Cerebellar nuclear complex (tissue), 1 donor: ENCODE results near the gene NPC2.

Source experiments
- DNase-seq, 2 experiments: peaks; one replicate each; lab custom pipeline; 2025; lab: John Stamatoyannopoulos, UW

NPC2 gene

DNA sequence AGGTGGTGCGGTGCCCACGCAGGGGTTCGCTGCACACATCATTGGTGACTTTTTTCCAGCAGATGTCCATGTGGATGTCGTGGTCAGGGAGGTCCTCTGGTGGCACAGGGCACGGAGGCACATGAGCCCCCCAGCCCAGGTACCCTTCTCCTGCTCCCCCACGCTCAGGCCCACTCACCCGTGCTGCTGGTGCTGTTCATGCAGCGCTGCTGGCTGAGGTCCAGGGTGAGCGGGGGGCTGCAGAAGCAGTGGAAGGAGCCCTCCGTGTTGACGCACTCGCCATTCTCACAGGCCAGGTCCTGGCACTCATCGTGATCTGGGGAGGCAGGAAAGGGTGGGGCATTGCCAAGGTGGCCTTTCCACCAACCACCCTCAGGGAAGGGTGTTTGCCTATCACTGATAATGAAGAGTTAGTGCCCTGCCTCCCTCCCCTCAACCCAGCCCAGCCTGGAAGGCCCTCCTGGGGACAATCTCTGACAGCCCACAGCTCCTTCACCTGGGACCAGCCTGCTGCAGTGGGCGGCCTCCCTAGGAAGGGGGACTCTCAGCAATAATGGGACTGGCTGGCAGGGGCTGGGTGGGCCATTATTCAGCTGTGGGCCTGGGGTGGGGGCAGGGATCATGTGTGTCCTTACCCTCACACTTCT lies 10.3 kb upstream of the NPC2 start:
- DNase-seq, result no peak

DNA sequence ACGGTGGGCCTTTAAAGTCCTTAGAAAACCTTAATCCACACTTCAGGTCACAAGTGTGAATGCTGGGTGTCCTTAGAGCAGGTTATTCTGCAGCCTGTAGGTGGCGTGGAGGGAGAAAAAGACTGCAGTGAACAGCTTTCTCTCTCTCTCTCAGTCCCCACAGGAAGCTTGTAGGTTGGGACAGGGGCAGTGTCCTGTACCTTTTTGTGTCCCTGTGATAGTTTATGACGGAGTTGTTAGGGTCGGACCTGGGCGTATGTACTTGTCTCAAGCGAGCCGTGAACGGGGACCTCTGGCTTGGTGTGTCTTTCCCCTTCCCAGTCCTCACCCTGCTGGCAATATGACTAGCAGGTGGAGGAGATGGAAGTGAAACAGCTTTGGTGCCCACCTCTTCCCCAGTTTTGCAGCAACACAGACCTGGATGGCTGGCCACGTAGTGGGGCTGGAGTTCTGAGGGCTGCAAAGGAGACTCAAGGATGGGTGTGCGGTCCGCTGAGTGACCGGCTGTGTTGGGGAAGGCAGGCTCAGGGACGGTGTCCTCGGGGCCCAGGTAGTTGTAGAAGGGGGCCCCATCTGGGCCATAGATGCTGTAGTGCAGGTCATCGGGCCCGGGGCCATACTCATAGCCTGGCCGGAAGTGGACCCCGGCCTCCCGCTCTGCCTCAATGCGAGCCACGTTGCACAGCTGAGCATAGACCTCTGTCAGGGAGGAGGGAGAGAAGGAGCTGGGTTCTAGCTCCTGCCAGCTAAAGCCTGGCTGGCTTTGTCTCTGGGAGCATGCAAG lies 9.3 kb upstream of the NPC2 start:
- DNase-seq, result no peak

- no peak for DNase-seq
Observed at GRCh38 chr14:74501691-74502090, 8.6 kb upstream of the NPC2 start.

GRCh38 chr14:74501135-74501614 lies 8.1 kb upstream of the NPC2 start:
- DNase-seq, result no peak

GRCh38 chr14:74500417-74501134 lies 7.5 kb upstream of the NPC2 start:
- no peak for DNase-seq

DNA sequence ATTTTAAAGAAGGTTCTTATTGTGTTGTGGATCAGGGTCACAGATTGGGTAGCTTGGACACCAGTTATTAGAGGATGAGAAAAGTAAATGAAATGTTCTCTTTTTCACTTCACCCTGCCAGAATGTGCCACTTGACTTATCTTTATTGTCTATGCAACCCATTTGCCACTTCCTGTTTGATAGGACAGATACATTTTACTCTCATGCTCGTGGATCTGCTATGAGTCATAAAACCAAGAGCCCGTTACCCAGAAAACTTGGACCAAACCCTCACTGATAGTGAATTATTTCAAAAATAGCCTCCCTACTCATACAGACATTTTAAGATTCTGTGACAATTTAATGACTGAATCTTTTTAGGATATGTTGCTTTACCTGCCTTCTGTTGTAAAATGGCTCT lies 2.3 kb upstream of the NPC2 start:
- no peak for DNase-seq

DNA sequence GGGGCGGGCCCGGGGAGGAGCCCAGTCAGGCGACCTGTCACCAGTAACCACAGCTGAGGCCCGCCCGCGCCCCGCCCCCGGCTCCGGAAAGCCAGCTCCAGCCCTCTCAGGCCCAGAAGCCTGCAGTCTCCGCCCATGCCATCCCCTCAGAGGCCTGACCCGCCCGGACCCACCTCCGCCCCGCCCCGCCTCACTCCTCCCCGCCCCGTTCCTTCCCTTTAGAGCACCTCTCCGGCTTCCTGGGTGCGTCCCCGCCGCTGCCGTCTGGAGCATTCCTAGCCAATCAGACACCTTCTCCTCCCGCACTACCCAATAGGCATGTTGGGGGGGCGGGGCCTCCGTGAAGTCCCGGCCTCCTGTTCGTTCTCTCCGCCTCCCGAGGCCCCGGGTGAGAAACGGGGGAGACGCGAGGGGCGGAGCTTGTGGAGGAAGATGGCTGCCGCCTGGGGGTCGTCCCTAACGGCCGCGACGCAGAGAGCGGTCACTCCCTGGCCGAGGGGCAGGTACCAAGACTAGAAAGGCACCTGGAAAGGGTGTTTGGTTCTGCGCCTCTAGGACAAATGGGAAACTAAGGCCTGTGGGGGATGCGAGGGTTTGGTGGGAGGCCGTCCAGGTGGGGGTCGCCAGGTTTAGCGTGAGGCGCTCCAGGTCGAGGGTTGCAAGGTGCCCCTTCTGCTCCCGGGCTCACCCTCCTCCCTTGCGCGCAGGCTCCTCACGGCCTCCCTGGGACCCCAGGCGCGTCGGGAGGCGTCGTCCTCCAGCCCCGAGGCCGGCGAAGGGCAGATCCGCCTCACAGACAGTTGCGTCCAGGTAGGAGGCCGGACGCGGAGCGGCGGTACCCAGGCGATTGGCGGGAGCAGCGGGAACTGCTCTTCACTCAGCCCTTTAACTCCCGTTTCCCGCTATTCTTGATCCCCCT lies 497 bp upstream of the NPC2 start, which contains the start of gene ISCA2:
Gene ISCA2, plus strand, starts transcription at position 423 of the 919 bp plus-strand sequence. Its CDS starts 10 bp downstream, at position 433.
- DNase-seq, result peak; percentile 99 to 100

DNA sequence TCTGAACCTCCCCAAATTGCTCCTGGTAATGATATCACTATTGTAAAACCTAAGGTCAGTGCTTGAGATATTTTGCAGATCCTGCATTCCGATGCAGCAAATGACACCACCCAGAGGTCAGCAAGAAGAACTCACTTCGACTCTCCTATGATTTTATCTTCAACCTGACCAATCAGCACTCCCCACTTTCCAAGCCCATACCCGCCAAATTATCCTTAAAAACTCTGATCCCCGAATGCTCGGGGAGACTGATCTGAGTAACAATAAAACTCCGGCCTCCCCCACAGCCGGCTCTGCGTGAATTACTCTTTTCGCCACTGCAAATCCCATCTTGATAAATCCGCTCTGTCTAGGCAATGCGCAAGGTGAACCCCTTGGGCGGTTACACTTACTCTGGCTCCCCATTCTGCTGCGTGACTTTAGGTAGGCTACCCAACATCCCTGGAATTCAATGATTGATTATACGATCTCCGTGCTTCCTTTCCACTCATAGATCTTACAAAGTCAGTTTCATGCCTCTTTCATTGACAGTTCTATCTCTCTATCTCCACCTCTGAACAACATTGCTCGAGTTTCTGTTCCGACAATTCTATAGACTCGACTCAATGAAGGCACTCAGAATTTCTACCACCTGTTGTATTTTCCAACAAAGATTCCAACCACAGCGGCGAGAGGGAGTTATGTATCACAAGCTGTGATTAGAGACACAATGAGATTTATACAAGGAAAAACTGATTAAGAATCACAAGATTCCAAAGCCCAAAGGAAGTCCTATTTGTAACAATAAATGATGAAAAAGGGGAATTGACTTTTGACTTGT lies 939 bp downstream of the NPC2 start:
- DNase-seq, result no peak

- DNase-seq, result no peak
Observed at GRCh38 chr14:74490486-74490885, 2.6 kb downstream of the NPC2 start.

GRCh38 chr14:74488786-74489397 lies 4.2 kb downstream of the NPC2 start:
- no peak for DNase-seq

GRCh38 chr14:74486164-74486563 lies 6.9 kb downstream of the NPC2 start:
- DNase-seq, result no peak

GRCh38 chr14:74483321-74483720 lies 9.8 kb downstream of the NPC2 start:
- DNase-seq, result no peak

DNA sequence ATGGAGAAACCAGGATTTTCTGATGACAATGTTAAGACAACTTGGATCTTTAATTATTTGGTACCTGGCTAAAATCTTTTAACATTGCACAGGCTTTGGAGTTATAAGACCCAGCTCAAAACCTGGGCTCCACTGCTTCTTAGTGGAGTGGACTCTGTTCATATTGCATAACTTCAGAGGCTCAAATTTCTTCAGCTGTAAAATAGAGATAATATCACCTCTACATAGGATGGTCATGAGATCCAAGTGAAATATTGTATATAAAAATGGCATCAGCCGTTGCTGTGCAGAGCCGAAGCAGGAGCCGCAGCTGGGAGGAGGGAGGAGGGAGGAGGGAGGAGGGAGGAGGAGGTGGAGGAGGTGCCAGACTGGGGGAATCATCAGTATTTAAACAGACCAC lies 10.5 kb downstream of the NPC2 start:
- no peak for DNase-seq

GRCh38 chr14:74480046-74480445 lies 13.1 kb downstream of the NPC2 start:
- no peak for DNase-seq

DNA sequence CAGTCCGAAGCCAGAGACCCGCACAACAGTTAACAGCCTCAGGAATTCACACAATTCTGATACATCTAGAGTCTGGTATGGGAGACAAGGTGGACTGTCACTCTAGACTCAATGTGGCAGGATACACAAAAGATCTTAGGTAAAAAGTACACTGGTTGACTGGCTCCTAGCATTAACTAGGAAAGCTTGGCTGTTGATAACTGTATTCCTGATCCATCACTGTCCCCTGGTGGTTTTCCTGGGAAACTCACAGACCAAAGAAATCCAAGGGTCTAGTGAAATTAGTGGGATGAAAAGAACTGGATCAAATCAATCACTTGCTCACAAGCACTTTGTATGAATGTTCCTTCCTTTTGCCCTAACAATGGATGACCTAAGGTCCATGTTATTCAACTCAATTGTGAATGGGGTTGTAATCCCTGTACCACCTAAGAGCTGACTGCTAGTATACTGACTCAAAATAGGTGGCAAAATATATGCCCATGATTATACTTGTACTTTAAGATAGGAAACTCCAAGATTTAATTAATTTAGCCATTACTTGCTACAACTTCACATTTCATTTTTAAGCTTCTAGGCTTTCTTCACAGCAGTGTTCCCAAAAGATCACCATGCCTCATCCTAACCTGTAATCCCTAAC lies 14.0 kb downstream of the NPC2 start:
- DNase-seq, result no peak

DNA sequence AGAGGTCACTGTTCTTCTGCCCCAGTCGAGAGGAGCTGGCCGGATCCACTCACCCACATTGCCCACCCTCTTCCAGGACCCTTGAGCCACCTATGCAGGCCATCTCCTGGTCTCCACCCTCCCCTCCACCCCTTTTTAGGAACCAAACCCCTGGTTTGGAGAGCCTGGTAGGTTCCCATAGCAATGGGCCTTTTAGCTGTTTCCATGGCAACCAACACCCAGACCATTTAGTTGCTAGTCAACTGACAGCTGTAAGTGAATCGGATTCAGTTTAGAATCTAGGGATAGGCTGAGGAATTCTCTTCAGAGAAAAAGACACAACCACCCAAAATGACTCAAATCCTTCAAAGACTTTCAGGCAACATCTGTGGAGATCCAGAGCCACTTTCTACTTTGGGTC lies 16.5 kb downstream of the NPC2 start:
- DNase-seq, result no peak

DNA sequence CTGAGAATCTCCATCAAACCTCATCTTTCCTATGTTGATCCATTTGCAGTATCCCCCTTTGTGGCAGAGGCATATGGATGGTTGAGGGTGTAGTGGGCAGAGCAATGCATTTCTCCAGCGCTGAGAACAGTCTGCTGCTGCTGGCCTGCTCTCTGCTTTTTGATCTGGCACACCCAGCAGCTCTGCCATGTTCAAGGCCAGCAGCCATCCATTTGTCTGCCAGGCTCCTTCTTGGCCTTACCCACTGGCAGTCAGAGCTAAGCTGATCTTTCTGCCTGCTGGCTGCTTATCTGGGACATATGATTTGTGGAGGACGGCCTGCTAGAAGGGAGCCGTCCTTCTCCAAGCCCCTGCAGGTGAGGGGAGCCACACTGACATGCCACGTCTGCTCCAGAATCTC lies 17.0 kb downstream of the NPC2 start:
- no peak for DNase-seq

- no peak for DNase-seq
Observed at GRCh38 chr14:74475678-74476077, 17.4 kb downstream of the NPC2 start.

DNA sequence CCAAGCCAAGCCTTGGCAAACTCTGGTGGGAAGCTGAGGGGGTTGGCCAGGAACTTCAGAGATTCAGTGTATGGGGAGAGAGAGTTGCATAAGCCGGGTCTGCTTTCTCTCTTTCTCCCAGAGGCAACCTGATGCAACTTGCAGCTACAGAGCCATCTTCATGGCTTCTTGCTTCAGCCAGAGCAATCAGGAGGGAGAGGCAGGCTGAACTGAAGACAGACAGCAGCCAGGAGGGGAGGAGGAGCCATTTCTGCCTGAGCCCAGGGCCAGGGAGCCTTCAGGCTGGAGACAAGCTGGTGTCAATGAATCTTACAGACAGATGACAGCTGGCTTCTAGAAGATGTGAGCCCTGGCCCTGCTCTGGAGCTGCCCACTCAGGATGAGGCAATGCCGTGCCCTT lies 18.7 kb downstream of the NPC2 start:
- no peak for DNase-seq

- DNase-seq, result no peak
Observed at GRCh38 chr14:74472601-74473000, 20.5 kb downstream of the NPC2 start.
